HG03159 (cell line): Measurements from ENCODE around the gene HS6ST1.

ENCODE experiments used
- ATAC-seq: cut with Tn5 transposase; IDR thresholded peaks from one replicate; pipeline ENCODE4 v1.9.1; 2021; ENCODE audit warnings: mild to moderate bottlenecking, moderate library complexity; ENCODE audit not compliant: unreplicated experiment

Gene HS6ST1

GRCh38 chr2:128350736-128351135 is 32.1 kb upstream of the HS6ST1 start:
- no peak for ATAC-seq

GRCh38 chr2:128348701-128349100 is 30.0 kb upstream of the HS6ST1 start:
- no peak for ATAC-seq

- ATAC-seq = no peak
Measured at GRCh38 chr2:128347701-128348539, 29.3 kb upstream of the HS6ST1 start.

DNA sequence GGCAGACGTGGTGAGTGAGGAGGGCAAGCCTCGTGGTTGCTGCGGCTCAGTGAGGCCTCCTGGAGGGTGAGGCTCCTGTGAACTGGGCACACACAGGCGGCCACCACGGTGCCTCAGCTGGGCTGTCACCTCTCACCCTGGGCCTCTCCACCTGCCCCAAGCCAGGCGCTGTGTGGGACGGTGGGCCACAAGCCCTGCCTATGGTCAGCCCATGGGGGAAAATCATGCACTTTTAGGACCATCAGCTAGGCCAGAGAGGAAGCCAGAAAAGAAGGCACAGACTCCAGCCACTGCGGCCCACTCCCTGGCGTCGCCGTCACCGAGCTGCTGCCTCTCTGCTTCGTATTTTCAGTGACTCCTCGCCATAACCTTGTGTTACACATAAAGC is 28.5 kb upstream of the HS6ST1 start:
- no peak for ATAC-seq

GRCh38 chr2:128346291-128347170 is 27.9 kb upstream of the HS6ST1 start:
- no peak for ATAC-seq

GRCh38 chr2:128345436-128346165 is 26.9 kb upstream of the HS6ST1 start:
- no peak for ATAC-seq

- ATAC-seq = no peak
Measured at GRCh38 chr2:128344101-128344500, 25.4 kb upstream of the HS6ST1 start.

DNA sequence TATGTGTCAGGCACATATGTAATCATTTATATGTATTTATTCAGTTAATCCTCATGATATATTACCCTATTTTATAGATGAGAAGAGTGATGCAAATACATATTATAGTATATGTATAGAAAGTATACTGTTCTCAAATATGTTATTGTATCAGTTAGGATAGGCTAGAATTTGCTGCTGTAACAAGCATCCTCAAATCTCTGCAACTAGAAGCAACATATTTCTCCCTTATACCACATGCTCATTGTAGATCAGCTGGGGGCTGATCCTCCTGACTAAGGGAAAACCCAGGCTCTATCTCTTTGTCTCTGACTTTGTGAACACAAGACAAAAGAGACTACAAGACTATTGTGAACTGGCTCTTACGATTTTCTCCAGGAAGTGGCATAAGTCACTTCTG is 24.8 kb upstream of the HS6ST1 start:
- ATAC-seq = no peak

DNA sequence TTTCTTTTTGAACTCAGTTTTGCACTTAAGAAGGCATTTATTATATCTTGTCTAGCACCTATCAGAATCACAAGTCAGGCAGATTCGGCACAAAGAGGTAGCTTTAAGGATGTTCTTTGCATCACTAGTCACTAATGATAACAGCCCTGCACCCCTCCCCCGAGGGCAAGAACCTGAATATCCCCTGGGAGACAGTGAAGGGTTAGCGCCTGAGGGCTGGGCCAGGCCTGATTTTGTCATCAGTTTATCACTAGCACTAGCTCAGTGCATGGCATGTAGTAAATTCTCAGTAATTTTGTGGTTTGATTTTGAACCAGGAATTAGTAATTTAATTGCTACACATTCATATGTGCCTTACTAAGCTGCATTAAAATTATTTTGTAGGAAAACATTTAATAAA is 23.9 kb upstream of the HS6ST1 start:
- no peak for ATAC-seq

GRCh38 chr2:128341621-128342020 is 23.0 kb upstream of the HS6ST1 start:
- no peak for ATAC-seq

- no peak for ATAC-seq
Measured at GRCh38 chr2:128332091-128332634, 13.5 kb upstream of the HS6ST1 start.

DNA sequence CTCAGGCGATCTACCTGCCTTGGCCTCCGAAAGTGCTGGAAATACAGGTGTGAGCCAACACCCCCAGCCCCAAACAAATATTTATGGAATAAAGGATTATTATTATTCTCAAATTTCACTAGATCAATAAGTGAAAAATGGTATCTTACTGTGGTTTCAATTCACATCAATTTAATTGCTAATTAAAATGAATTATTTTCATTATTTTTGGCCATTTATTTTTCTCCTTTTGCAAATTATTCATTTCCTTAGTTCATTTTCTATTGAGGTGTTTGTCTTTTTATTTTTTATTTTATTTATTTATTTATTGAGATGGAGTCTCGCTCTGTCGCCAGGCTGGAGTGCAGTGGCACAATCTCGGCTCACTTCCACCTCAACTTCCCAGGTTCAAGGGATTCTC is 11.9 kb upstream of the HS6ST1 start:
- no peak for ATAC-seq

GRCh38 chr2:128329607-128330006 is 10.9 kb upstream of the HS6ST1 start:
- no peak for ATAC-seq

GRCh38 chr2:128327180-128327964 is 8.7 kb upstream of the HS6ST1 start:
- no peak for ATAC-seq

DNA sequence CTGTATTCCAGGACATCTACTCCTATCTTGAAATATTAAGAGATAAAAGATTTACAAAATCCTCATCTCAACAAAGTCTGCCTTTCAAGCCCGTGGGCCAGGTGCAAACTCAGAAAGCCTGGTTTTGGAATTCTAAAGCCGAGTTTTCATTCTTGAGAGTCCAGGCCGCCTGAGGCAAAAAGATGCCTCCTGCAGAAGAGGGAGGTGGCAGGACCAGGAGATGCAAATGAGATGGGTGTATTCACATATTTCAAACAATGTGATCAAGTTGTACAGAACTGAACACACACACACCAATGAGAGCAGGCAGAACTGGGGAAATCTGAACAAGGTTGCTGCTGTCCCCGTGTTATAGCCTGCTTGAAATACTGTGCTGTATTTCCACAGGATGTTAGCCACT is 7.7 kb upstream of the HS6ST1 start:
- ATAC-seq = no peak

GRCh38 chr2:128325611-128326181 is 7.0 kb upstream of the HS6ST1 start:
- ATAC-seq = no peak

- ATAC-seq = no peak
Measured at GRCh38 chr2:128324897-128325410, 6.3 kb upstream of the HS6ST1 start.

GRCh38 chr2:128324008-128324896 is 5.6 kb upstream of the HS6ST1 start:
- ATAC-seq = no peak

DNA sequence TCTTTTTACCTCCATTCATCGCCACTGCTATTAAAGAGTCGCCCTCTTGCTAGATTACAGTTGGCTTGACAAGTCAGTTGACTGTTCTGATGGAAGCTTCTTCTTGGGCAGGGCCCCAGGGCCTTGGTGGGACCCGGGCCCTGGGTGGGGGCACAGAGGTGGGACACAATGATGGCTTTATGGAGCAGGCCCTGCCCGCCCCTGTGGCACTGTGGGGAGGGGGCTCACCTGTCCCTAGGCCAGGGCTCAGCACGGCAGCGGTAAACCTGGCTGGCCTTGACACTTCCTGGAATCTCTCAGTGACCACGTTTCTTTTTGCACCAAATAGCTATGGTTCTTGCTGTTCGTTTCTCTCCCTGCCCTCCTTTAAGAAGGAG is 4.9 kb upstream of the HS6ST1 start:
- ATAC-seq = no peak
